Hepatocyte (in vitro differentiated cells): ENCODE data around the gene DIAPH2.

Source experiments
- EZH2 ChIP-seq: fragments of 200-600 bp; sonication (generic); IDR thresholded peaks from 2 replicates; pipeline ENCODE4 v1.6.1; 2016; ENCODE audit warnings: antibody characterized with exemption, mild to moderate bottlenecking, borderline replicate concordance
- TF ChIP-seq, protein P1 (sequence below): fragments of 200-600 bp; sonication (generic); IDR thresholded peaks from 2 replicates; pipeline ENCODE4 v1.5.1; 2016; ENCODE audit warnings: antibody characterized with exemption, mild to moderate bottlenecking; ENCODE audit not compliant: poor library complexity

DNA sequence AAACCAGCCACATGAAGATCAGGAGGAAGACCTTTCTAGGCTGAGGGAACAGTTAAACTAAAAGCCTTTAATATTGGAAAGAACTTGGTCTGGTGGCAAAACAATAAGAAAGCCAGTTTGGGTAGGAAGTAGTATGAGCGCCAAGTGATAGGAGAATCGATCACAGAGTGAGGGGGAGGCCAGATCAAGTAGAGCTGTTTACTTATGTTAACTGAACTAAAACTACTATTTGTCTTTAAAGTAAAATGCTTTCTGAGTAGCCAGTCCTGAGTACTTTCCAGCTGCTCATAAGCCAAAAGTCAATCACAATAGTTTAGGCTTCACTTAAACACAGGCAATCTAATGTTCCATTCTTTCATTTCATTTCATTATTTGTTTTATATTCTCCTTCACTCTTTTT lies 136.3 kb downstream of the DIAPH2 start:
- TF ChIP-seq, protein P1, sequence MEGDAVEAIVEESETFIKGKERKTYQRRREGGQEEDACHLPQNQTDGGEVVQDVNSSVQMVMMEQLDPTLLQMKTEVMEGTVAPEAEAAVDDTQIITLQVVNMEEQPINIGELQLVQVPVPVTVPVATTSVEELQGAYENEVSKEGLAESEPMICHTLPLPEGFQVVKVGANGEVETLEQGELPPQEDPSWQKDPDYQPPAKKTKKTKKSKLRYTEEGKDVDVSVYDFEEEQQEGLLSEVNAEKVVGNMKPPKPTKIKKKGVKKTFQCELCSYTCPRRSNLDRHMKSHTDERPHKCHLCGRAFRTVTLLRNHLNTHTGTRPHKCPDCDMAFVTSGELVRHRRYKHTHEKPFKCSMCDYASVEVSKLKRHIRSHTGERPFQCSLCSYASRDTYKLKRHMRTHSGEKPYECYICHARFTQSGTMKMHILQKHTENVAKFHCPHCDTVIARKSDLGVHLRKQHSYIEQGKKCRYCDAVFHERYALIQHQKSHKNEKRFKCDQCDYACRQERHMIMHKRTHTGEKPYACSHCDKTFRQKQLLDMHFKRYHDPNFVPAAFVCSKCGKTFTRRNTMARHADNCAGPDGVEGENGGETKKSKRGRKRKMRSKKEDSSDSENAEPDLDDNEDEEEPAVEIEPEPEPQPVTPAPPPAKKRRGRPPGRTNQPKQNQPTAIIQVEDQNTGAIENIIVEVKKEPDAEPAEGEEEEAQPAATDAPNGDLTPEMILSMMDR = no peak
- TF ChIP-seq EZH2 = no peak
